CD14-positive monocyte (primary cell): ENCODE results near the gene DCAF4. TPM values are rescaled to one million over a fixed set of nuclear protein-coding genes. Genes with fewer than 3 reads are reported as not detected.

ENCODE experiments used
- DNase-seq, 3 donors: peaks; one replicate each; pipeline ENCODE4 v3.0.0-alpha.2; 2011 to 2022
- H2AFZ ChIP-seq: 2 replicates; pipeline ENCODE4 v1.6.0; 2012; ENCODE audit warnings: mild to moderate bottlenecking, low read depth, low read length, inconsistent platforms; ENCODE audit not compliant: insufficient read depth, poor library complexity, severe bottlenecking
- H3K27ac ChIP-seq, 2 donors: 1 replicate in 1 of 2; 2 replicates in 1 of 2; pipeline ENCODE4 v1.5.1; 2012 to 2013; ENCODE audit warnings: low read length in 2 of 2, control low read depth in 1 of 2, inconsistent platforms in 1 of 2, low read depth in 1 of 2, mild to moderate bottlenecking in 1 of 2
- H3K27me3 ChIP-seq, 2 donors: one replicate each; pipeline versions ENCODE4 v1.6.0 to v1.6.1; 2011 to 2013; ENCODE audit warnings: low read length in 2 of 2; ENCODE audit not compliant: control insufficient read depth in 2 of 2, insufficient read depth in 2 of 2
- H3K36me3 ChIP-seq, 2 donors: replicated peaks in 1 of 2; 1 replicate in 1 of 2; 2 replicates in 1 of 2; pipeline versions ENCODE4 v1.5.1 to v1.6.1; 2012 to 2013; ENCODE audit warnings: low read length in 2 of 2, control low read depth in 1 of 2, inconsistent platforms in 1 of 2, mild to moderate bottlenecking in 1 of 2; ENCODE audit not compliant: insufficient read depth in 2 of 2, control insufficient read depth in 1 of 2
- H3K4me1 ChIP-seq, 2 donors: 1 replicate in 1 of 2; 2 replicates in 1 of 2; pipeline versions ENCODE4 v1.5.1 to v1.6.1; 2012 to 2013; ENCODE audit warnings: low read length in 2 of 2, control low read depth in 1 of 2, inconsistent platforms in 1 of 2, mild to moderate bottlenecking in 1 of 2, moderate library complexity in 1 of 2; ENCODE audit not compliant: insufficient read depth in 2 of 2, control insufficient read depth in 1 of 2
- H3K4me2 ChIP-seq: replicated peaks from 2 replicates; pipeline ENCODE3; 2012; ENCODE audit warnings: low read length, moderate library complexity, mild to moderate bottlenecking; ENCODE audit not compliant: poor library complexity, severe bottlenecking; ENCODE audit errors: extremely low read depth
- H3K4me3 ChIP-seq, 3 experiments: fragments of 200-600 bp in 1 of 3; sonication (generic) in 1 of 3; replicated peaks in 1 of 3; 1 replicate in 2 of 3; 2 replicates in 1 of 3; pipeline ENCODE4 v1.5.1; 2011 to 2013; ENCODE audit warnings: low read length in 3 of 3, mild to moderate bottlenecking in 3 of 3, control low read depth in 2 of 3, low read depth in 2 of 3, inconsistent platforms in 1 of 3, moderate library complexity in 1 of 3
- H3K79me2 ChIP-seq: 2 replicates; pipeline ENCODE4 v1.6.0; 2012; ENCODE audit warnings: mild to moderate bottlenecking, control low read depth, inconsistent platforms, low read length, moderate library complexity; ENCODE audit not compliant: insufficient read depth
- H3K9ac ChIP-seq: 2 replicates; pipeline ENCODE4 v1.6.0; 2017; ENCODE audit warnings: low read length, mild to moderate bottlenecking; ENCODE audit not compliant: insufficient read depth, poor library complexity, severe bottlenecking
- H3K9me3 ChIP-seq, 2 donors: replicated peaks in 1 of 2; 1 replicate in 1 of 2; 2 replicates in 1 of 2; pipeline versions ENCODE4 v1.5.1 to v1.6.1; 2012 to 2013; ENCODE audit warnings: low read length in 2 of 2, control low read depth in 1 of 2; ENCODE audit not compliant: control insufficient read depth in 1 of 2, insufficient read depth in 1 of 2
- H4K20me1 ChIP-seq: 2 replicates; pipeline ENCODE4 v1.6.0; 2012; ENCODE audit warnings: mild to moderate bottlenecking, low read length, control low read depth, moderate library complexity; ENCODE audit not compliant: insufficient read depth
- H3K27ac Mint-ChIP-seq, 7 donors: one replicate each; pipeline ENCODE4 v1.8.0; 2020; ENCODE audit warnings: mild to moderate bottlenecking in 7 of 7, mixed read lengths in 7 of 7, moderate library complexity in 6 of 7, inconsistent platforms in 2 of 7
- H3K27me3 Mint-ChIP-seq, 3 donors: one replicate each; pipeline ENCODE4 v1.8.0; 2021 to 2022; ENCODE audit warnings: low read depth in 3 of 3, mild to moderate bottlenecking in 3 of 3, mixed read lengths in 3 of 3, moderate library complexity in 3 of 3, inconsistent platforms in 1 of 3
- H3K36me3 Mint-ChIP-seq, 2 donors: one replicate each; pipeline ENCODE4 v1.8.0; 2020; ENCODE audit warnings: mixed read lengths in 2 of 2, inconsistent platforms in 1 of 2, mild to moderate bottlenecking in 1 of 2
- H3K4me1 Mint-ChIP-seq: one replicate; pipeline ENCODE4 v1.8.0; 2020; ENCODE audit warnings: mild to moderate bottlenecking, mixed read lengths
- H3K4me3 Mint-ChIP-seq, 2 donors: one replicate each; pipeline ENCODE4 v1.8.0; 2020; ENCODE audit warnings: mild to moderate bottlenecking in 2 of 2, mixed read lengths in 2 of 2, moderate library complexity in 1 of 2
- H3K9me3 Mint-ChIP-seq, 7 donors: one replicate each; pipeline ENCODE4 v1.8.0; 2020 to 2022; ENCODE audit warnings: mixed read lengths in 7 of 7, mild to moderate bottlenecking in 6 of 7, moderate library complexity in 6 of 7, inconsistent platforms in 2 of 7
- WGBS: methylation state at CpG from one replicate; pipeline ENCODE4 v1.1.5; 2013; ENCODE audit warnings: missing lambda C conversion rate; ENCODE audit not compliant: insufficient coverage; 5-methylcytosine and 5-hydroxymethylcytosine counted together
- intact Hi-C, 2 donors: fragments of 100-400 bp; cut with micrococcal nuclease; formaldehyde crosslinking; loops; one replicate each; pipeline versions ENCODE4 v1.15.0 to v1.15.1; 2023
- polyA plus RNA-seq, 3 donors: library from polyadenylated mRNA; depleted of rRNA in 1 of 3; unstranded in 2 of 3; stranded (reverse) in 1 of 3; fragments of 300-500 nt in 2 of 3; fragments of >200 nt in 1 of 3; fragmentation: Illumina TruSeq in 2 of 3; gene quantifications; 1 replicate in 2 of 3; 2 replicates in 1 of 3; pipeline ENCODE4 v1.2.3, GENCODE V29; 2012 to 2021
- TF ChIP-seq, protein P1 (sequence below): fragments of 200-600 bp; IDR thresholded peaks from one replicate; pipeline ENCODE4 v1.8.0; 2022; ENCODE audit warnings: antibody characterized with exemption, mild to moderate bottlenecking

DCAF4 gene
- polyA plus RNA-seq, 3 donors: 1.1 to 7.2 (median 2.3) TPM

DNA sequence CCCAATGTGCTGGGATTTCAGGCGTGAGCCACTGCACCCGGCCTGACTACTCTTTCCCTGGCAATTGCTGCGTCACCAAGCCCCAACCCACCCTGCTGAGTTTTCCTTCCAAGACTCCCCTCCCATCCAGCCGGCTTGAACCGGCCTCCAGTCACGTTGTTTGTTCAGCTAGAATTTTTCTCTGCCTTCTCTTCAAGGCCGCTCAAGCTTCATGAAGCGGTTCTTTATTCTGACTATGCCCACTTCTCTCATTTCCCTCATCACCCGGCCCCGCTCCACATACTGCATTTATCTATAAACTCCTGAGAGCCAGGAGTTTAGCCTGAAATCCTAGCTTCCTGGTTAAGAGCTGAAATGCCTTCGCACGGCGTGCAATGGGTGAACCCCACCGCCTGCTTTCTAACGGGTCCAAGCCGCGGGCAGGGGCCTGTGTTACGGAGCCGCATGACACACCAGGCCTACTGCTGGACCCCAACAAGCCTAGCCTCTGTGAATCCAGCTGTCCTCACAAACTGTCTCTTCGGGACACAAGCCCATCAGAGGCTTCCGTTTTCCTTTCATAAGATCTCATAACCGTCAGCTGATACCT is 999 bp upstream of the DCAF4 start:
- Histone ChIP-seq H3K79me2 (no peaks in the 10 kb centered on the region), H3K27me3 (peaks cover 0 to 8% of the 10 kb centered on the region in 2 donors), H2AFZ (peak overlapping the region; percentile 83), H3K4me1 (peaks cover 15 to 21% of the 10 kb centered on the region in 2 donors), H3K4me2 (peak overlapping the region; percentile 88), H3K36me3 (no peaks in the 10 kb centered on the region), H3K9ac (no peak overlapping the region), H3K4me3 (peak overlapping the region in 2 of 3 experiments; percentile 75 to 79), H3K27ac (no peak overlapping the region), H3K9me3 (no peaks in the 10 kb centered on the region), H4K20me1 (no peaks in the 10 kb centered on the region)
- Mint-ChIP-seq H3K9me3 (peaks cover 0 to 5% (median 0%) of the 10 kb centered on the region in 7 donors), H3K27ac (peak overlapping the region in 3 of 7 donors; percentile 50 to 79 (median 68)), H3K27me3 (peaks cover 15 to 39% (median 17%) of the 10 kb centered on the region in 3 donors), H3K4me3 (peak overlapping the region in 1 of 2 donors; percentile 96), H3K36me3 (peaks cover 0 to 4% of the 10 kb centered on the region in 2 donors), H3K4me1 (peaks cover 14% of the 10 kb centered on the region)
- WGBS: 93% methylated on average over 19 of the region's 22 CpGs
- no peak for DNase-seq
- intact Hi-C loops: no loop called here
- TF ChIP-seq, protein P1, sequence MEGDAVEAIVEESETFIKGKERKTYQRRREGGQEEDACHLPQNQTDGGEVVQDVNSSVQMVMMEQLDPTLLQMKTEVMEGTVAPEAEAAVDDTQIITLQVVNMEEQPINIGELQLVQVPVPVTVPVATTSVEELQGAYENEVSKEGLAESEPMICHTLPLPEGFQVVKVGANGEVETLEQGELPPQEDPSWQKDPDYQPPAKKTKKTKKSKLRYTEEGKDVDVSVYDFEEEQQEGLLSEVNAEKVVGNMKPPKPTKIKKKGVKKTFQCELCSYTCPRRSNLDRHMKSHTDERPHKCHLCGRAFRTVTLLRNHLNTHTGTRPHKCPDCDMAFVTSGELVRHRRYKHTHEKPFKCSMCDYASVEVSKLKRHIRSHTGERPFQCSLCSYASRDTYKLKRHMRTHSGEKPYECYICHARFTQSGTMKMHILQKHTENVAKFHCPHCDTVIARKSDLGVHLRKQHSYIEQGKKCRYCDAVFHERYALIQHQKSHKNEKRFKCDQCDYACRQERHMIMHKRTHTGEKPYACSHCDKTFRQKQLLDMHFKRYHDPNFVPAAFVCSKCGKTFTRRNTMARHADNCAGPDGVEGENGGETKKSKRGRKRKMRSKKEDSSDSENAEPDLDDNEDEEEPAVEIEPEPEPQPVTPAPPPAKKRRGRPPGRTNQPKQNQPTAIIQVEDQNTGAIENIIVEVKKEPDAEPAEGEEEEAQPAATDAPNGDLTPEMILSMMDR: no peak

DNA sequence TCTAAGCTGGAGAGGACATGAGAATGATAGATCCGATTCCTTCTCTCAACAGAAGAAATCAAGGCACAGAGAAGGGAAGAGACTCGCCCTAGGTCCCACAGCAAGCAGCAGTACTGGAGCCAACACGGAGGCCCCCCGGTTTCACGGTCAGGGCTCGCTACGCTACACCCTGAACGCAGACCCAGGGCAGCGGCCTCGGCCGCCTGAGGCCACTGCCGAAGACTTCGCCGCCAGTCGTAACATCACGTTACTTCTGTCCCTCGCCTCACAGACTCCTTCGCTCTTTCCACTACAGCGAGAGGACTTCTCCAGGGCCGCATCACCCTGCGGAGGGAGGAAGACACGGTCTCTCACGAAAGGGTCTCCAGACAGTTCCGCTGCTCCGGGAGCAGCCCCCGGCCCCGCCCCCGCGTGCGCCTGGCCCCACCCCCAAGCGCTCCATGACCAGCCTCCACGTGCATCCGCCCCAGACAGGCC is 411 bp upstream of the DCAF4 start:
- peaks cover 15 to 35% (median 15%) of the 10 kb centered on the region in 3 donors for H3K27me3 Mint-ChIP-seq
- peaks cover 14% of the 10 kb centered on the region for H3K4me1 Mint-ChIP-seq
- Histone ChIP-seq H3K4me3 (peak overlapping the region; percentile 15 to 79 (median 75)), H3K9me3 (no peaks in the 10 kb centered on the region), H3K4me2 (peak overlapping the region; percentile 88), H3K27ac (peak overlapping the region in 1 of 2 donors; percentile 70), H3K79me2 (no peaks in the 10 kb centered on the region), H3K36me3 (no peaks in the 10 kb centered on the region), H3K4me1 (peaks cover 15 to 21% of the 10 kb centered on the region in 2 donors), H2AFZ (peak overlapping the region; percentile 83), H3K9ac (no peak overlapping the region), H4K20me1 (no peaks in the 10 kb centered on the region), H3K27me3 (peaks cover 0 to 7% of the 10 kb centered on the region in 2 donors)
- H3K27ac Mint-ChIP-seq: peak overlapping the region in 6 of 7 donors; percentile 42 to 96 (median 82)
- H3K36me3 Mint-ChIP-seq: peaks cover 0 to 4% of the 10 kb centered on the region in 2 donors
- H3K9me3 Mint-ChIP-seq: peaks cover 0 to 5% (median 0%) of the 10 kb centered on the region in 7 donors
- intact Hi-C loops: no loop called here
- 6% methylated on average over 28 of the region's 33 CpGs for WGBS
- peak overlapping the region; percentile 94 to 96 for H3K4me3 Mint-ChIP-seq
- TF ChIP-seq, protein P1: no peak
- DNase-seq: no peak
